Measurements from ENCODE around the gene ASB8.

ASB8 gene

GRCh38 chr12:48122065-48122834, 35.1 kb downstream of the ASB8 start:
- TF ChIP-seq YY1 (IDR thresholded peaks at IDR 0.05; ENCODE audit: low read depth) (no peak), FOXM1 (IDR thresholded peaks at IDR 0.05; ENCODE audit: borderline replicate concordance, low read depth) (no peak), EP300 (IDR thresholded peaks at IDR 0.05; ENCODE audit: borderline replicate concordance) (no peak), MAX (IDR thresholded peaks at IDR 0.05) (no peak), NFIC (IDR thresholded peaks at IDR 0.05) (no peak), TCF12 (IDR thresholded peaks at IDR 0.05; ENCODE audit: low read depth) (no peak), CREB1 (IDR thresholded peaks at IDR 0.05; ENCODE audit: low read depth) (no peak), ZBTB7A (IDR thresholded peaks at IDR 0.05; ENCODE audit: low read depth) (no peak), TEAD4 (IDR thresholded peaks at IDR 0.05) (no peak), RAD21 (IDR thresholded peaks at IDR 0.05; ENCODE audit: low read depth) (no peak), TAF1 (IDR thresholded peaks at IDR 0.05; ENCODE audit: low read depth) (no peak), EGR1 (IDR thresholded peaks at IDR 0.05) (no peak), CEBPB (IDR thresholded peaks at IDR 0.05) (no peak)
- TF ChIP-seq, protein P1, sequence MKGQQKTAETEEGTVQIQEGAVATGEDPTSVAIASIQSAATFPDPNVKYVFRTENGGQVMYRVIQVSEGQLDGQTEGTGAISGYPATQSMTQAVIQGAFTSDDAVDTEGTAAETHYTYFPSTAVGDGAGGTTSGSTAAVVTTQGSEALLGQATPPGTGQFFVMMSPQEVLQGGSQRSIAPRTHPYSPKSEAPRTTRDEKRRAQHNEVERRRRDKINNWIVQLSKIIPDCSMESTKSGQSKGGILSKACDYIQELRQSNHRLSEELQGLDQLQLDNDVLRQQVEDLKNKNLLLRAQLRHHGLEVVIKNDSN (IDR thresholded peaks at IDR 0.05), result no peak
- TF ChIP-seq, protein P2, sequence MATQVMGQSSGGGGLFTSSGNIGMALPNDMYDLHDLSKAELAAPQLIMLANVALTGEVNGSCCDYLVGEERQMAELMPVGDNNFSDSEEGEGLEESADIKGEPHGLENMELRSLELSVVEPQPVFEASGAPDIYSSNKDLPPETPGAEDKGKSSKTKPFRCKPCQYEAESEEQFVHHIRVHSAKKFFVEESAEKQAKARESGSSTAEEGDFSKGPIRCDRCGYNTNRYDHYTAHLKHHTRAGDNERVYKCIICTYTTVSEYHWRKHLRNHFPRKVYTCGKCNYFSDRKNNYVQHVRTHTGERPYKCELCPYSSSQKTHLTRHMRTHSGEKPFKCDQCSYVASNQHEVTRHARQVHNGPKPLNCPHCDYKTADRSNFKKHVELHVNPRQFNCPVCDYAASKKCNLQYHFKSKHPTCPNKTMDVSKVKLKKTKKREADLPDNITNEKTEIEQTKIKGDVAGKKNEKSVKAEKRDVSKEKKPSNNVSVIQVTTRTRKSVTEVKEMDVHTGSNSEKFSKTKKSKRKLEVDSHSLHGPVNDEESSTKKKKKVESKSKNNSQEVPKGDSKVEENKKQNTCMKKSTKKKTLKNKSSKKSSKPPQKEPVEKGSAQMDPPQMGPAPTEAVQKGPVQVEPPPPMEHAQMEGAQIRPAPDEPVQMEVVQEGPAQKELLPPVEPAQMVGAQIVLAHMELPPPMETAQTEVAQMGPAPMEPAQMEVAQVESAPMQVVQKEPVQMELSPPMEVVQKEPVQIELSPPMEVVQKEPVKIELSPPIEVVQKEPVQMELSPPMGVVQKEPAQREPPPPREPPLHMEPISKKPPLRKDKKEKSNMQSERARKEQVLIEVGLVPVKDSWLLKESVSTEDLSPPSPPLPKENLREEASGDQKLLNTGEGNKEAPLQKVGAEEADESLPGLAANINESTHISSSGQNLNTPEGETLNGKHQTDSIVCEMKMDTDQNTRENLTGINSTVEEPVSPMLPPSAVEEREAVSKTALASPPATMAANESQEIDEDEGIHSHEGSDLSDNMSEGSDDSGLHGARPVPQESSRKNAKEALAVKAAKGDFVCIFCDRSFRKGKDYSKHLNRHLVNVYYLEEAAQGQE (IDR thresholded peaks at IDR 0.05; ENCODE audit: low read depth), result no peak

GRCh38 chr12:48121522-48121921, 35.8 kb downstream of the ASB8 start:
- TF ChIP-seq NFIC (IDR thresholded peaks at IDR 0.05), result no peak
- no peak for TF ChIP-seq MAX (IDR thresholded peaks at IDR 0.05)
- TF ChIP-seq YY1 (IDR thresholded peaks at IDR 0.05; ENCODE audit: low read depth), result no peak
- TF ChIP-seq CEBPB (IDR thresholded peaks at IDR 0.05), result no peak
- no peak for TF ChIP-seq EP300 (IDR thresholded peaks at IDR 0.05; ENCODE audit: borderline replicate concordance)
- no peak for TF ChIP-seq EGR1 (IDR thresholded peaks at IDR 0.05)
- TF ChIP-seq FOXM1 (IDR thresholded peaks at IDR 0.05; ENCODE audit: borderline replicate concordance, low read depth), result no peak
- no peak for TF ChIP-seq CREB1 (IDR thresholded peaks at IDR 0.05; ENCODE audit: low read depth)
- TF ChIP-seq TAF1 (IDR thresholded peaks at IDR 0.05; ENCODE audit: low read depth), result no peak
- no peak for TF ChIP-seq TCF12 (IDR thresholded peaks at IDR 0.05; ENCODE audit: low read depth)
- TF ChIP-seq, protein P1 (IDR thresholded peaks at IDR 0.05), result no peak
- TF ChIP-seq ZBTB7A (IDR thresholded peaks at IDR 0.05; ENCODE audit: low read depth), result no peak
- no peak for TF ChIP-seq RAD21 (IDR thresholded peaks at IDR 0.05; ENCODE audit: low read depth)
- TF ChIP-seq, protein P2 (IDR thresholded peaks at IDR 0.05; ENCODE audit: low read depth), result no peak
- TF ChIP-seq TEAD4 (IDR thresholded peaks at IDR 0.05), result no peak

- TF ChIP-seq FOXM1 (IDR thresholded peaks at IDR 0.05; ENCODE audit: borderline replicate concordance, low read depth) (no peak), TCF12 (IDR thresholded peaks at IDR 0.05; ENCODE audit: low read depth) (no peak), NFIC (IDR thresholded peaks at IDR 0.05) (no peak), EP300 (IDR thresholded peaks at IDR 0.05; ENCODE audit: borderline replicate concordance) (no peak), ZBTB7A (IDR thresholded peaks at IDR 0.05; ENCODE audit: low read depth) (no peak), EGR1 (IDR thresholded peaks at IDR 0.05) (no peak), TEAD4 (IDR thresholded peaks at IDR 0.05) (no peak), YY1 (IDR thresholded peaks at IDR 0.05; ENCODE audit: low read depth) (no peak), CEBPB (IDR thresholded peaks at IDR 0.05) (no peak), TAF1 (IDR thresholded peaks at IDR 0.05; ENCODE audit: low read depth) (no peak), CREB1 (IDR thresholded peaks at IDR 0.05; ENCODE audit: low read depth) (no peak), RAD21 (IDR thresholded peaks at IDR 0.05; ENCODE audit: low read depth) (no peak), MAX (IDR thresholded peaks at IDR 0.05) (no peak)
- TF ChIP-seq, protein P2 (IDR thresholded peaks at IDR 0.05; ENCODE audit: low read depth), result no peak
- TF ChIP-seq, protein P1 (IDR thresholded peaks at IDR 0.05), result no peak
Measured at GRCh38 chr12:48119834-48120195, 37.5 kb downstream of the ASB8 start.

Data from Ishikawa (cell line).